ENCODE data around the gene KCTD16.

- TF ChIP-seq, protein P1, sequence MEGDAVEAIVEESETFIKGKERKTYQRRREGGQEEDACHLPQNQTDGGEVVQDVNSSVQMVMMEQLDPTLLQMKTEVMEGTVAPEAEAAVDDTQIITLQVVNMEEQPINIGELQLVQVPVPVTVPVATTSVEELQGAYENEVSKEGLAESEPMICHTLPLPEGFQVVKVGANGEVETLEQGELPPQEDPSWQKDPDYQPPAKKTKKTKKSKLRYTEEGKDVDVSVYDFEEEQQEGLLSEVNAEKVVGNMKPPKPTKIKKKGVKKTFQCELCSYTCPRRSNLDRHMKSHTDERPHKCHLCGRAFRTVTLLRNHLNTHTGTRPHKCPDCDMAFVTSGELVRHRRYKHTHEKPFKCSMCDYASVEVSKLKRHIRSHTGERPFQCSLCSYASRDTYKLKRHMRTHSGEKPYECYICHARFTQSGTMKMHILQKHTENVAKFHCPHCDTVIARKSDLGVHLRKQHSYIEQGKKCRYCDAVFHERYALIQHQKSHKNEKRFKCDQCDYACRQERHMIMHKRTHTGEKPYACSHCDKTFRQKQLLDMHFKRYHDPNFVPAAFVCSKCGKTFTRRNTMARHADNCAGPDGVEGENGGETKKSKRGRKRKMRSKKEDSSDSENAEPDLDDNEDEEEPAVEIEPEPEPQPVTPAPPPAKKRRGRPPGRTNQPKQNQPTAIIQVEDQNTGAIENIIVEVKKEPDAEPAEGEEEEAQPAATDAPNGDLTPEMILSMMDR (IDR thresholded peaks at IDR 0.05; ENCODE audit: insufficient read depth, low read depth, low read length), result no peak
- TF ChIP-seq EZH2 (IDR thresholded peaks at IDR 0.05; ENCODE audit: insufficient read depth, low read length), result no peak
Measured at GRCh38 chr5:144297081-144297480, 126.4 kb downstream of the KCTD16 start.
